Measurements from ENCODE around the gene TTC21A.

DNA sequence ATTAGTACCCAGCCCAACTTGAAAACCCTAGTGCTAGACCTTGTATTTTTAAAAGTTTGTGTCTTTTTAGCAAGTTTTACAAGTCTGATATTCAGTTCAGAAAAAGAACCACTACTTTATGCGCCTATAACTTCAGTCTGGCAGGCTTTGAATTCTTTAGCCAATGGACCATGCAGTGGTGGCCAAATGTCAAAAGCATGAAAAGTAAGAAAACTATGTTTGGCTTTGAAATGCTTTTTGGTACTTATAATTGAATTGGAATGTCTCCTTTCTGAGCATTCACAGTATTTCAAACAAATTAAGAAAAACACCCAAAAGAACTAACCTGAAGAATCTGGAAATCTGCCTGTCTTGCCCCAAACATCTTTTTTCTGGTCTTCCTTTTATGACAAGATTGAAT lies 42.8 kb upstream of the TTC21A start:
- TF ChIP-seq POLR2A (IDR thresholded peaks at IDR 0.05; ENCODE audit: extremely low read depth, insufficient read length) (no peak), MYC (IDR thresholded peaks at IDR 0.05; ENCODE audit: low read depth, low read length) (no peak)
- TF ChIP-seq, protein P1, sequence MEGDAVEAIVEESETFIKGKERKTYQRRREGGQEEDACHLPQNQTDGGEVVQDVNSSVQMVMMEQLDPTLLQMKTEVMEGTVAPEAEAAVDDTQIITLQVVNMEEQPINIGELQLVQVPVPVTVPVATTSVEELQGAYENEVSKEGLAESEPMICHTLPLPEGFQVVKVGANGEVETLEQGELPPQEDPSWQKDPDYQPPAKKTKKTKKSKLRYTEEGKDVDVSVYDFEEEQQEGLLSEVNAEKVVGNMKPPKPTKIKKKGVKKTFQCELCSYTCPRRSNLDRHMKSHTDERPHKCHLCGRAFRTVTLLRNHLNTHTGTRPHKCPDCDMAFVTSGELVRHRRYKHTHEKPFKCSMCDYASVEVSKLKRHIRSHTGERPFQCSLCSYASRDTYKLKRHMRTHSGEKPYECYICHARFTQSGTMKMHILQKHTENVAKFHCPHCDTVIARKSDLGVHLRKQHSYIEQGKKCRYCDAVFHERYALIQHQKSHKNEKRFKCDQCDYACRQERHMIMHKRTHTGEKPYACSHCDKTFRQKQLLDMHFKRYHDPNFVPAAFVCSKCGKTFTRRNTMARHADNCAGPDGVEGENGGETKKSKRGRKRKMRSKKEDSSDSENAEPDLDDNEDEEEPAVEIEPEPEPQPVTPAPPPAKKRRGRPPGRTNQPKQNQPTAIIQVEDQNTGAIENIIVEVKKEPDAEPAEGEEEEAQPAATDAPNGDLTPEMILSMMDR (IDR thresholded peaks at IDR 0.05; ENCODE audit: low read depth, low read length) = no peak
- TF ChIP-seq, protein P2, sequence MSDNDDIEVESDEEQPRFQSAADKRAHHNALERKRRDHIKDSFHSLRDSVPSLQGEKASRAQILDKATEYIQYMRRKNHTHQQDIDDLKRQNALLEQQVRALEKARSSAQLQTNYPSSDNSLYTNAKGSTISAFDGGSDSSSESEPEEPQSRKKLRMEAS (IDR thresholded peaks at IDR 0.05; ENCODE audit: low read depth, low read length) = no peak
